HG03565 (cell line): ENCODE results near the gene ZNF618.

Experiments
- ATAC-seq: cut with Tn5 transposase; IDR thresholded peaks from one replicate; pipeline ENCODE4 v1.9.1; 2021; ENCODE audit warnings: mild to moderate bottlenecking, moderate library complexity; ENCODE audit not compliant: unreplicated experiment

The ZNF618 gene

GRCh38 chr9:113910036-113910639 lies 34.0 kb downstream of the ZNF618 start:
- ATAC-seq: no peak

GRCh38 chr9:113911850-113912557 lies 35.9 kb downstream of the ZNF618 start:
- no peak for ATAC-seq

DNA sequence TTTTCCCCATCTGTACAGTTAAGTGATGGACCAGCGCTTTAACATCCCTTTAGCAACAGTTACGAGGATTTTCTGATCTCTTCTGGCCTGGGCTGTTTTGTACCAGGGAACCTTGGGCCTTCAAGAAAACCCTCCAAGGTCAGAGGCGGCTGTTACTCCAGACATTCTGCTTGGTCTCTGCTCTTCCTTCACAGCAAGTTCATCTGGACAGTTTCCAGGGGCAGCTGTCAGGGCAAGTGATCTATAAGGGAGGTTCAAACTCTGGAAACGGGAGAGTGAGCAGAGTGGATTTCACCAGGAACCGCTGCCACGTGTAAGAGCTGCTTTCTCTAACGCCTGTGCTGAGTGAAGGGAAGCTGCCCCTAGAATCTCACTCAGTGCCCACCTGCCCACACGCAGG lies 36.7 kb downstream of the ZNF618 start:
- no peak for ATAC-seq

DNA sequence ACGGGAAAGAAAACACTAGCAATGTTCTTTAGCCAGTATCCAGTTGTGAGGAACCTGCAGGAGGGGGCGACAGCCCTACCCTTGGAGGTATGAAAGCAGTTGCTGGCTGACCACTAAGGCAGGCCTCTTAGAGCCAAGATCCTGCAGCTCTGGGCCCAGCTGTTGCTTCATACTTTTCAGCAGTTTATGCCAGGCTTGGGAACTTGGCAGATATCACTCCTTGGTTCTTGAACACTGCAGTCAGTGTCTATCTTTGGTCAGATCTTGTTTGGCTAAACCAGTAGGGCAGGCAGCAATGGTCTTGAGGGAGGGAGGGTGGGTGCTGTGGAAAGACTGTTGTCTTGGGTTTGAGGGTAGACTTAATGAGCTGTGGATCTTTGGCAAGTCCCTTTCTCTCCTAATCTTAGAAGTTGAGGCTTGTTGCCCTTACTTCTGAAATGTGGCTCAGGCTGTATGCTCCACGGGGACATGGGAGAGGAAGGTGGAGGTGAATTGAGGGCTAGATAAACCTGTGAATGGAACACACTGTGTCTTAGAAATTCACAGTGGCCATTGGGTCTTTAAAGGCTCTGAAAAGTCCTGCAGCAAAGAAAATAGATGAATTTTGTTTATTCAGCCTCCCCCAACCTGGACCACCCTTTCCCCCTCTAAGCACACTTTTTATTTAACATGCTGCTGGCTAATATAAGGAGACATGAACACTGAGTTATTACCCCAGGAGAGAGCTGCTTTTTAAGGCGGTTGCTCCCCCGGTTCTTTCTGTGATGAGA lies 37.5 kb downstream of the ZNF618 start:
- ATAC-seq: no peak

DNA sequence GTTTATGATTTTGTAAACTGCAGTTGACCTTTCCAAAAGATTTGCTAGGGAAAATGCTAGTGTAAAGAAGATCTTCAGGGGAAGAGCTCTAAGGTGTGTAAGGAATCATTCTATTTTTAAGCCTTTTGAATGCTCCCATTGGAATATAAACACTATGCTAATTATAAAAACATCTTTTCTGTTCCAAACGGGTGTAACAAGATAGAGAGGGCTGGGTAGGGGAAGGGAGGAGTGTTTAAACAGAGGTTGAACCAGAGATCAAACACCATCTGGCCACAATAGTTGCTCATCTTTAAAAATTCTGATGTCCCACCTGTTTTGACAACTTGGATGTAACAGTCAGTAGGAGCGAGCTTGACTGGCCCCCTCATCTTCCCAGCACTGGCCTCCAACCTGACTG lies 38.4 kb downstream of the ZNF618 start:
- ATAC-seq: no peak

GRCh38 chr9:113915817-113916434 lies 39.8 kb downstream of the ZNF618 start:
- no peak for ATAC-seq

GRCh38 chr9:113916931-113917330 lies 40.8 kb downstream of the ZNF618 start:
- ATAC-seq: no peak

DNA sequence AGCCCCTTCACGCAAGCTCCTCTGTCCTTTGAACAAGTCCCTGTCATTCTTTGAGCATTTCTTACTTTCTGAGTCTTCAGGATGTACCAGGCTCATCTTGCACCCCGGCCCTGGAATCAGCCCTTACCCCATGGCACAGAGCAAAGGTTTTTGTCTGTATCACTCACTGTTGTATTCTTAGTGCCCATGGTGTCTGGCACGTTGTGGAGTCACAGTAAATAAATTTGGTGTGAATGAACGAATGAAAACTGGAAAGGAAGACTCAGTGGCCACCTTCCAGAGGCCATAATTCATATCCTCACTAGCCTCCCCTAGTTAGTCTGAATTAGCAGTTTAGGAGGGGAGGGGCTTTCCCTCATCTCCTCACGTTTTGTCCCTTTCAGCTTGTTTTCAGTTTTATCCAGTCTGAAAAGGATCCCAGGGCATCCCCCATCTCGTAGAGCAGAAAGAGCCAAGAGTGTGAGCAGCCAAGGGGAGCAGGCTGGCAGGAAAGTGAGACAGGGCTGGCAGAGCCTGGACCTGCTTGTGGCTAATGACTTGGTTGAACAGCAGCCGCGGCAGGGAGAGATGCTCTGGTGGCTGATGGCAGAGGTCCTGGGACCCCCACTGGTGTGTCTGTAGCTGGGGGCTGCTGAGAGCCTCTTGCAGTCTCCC lies 42.7 kb downstream of the ZNF618 start:
- ATAC-seq: no peak

- no peak for ATAC-seq
These were observed 43.3 kb downstream of the ZNF618 start for GRCh38 chr9:113919382-113919781.

DNA sequence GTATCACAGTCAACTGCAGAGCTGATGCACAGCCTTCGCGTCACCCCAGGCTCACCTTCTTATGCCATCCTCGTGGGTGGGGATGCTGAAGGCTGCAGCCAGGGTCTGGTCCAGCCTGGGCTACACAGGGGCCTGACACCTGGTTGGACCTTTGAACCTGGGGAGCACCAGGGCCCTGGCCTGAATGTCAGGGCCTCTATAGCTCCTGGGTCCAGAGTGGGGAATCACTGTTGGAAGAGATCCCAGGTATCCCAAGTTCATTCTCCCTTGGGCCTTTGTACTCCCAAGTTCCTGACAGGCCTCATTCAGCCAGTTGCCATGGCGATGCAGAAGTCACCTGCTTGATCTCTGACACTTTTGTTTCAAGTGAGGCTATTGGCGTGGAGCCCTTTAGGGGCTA lies 43.8 kb downstream of the ZNF618 start:
- ATAC-seq: no peak

DNA sequence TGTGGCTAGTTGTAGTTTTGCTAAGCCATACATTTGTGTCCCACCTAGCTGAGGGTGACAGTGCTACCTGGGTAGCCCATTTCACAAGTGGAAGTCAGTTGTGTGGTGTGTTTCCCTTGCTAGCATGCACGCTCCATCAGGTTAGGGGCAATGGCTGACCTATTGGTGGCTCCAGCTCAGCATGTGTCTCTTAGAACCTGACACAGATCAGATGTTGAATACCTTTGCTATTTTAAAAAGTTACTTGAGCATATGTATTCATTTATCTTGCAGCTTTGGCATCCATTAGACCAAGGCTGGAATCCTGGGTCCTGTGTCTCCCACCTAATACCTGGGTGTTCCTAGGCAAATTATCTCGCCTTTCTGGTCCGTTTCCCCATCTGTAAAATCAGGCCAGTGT lies 44.8 kb downstream of the ZNF618 start:
- no peak for ATAC-seq

DNA sequence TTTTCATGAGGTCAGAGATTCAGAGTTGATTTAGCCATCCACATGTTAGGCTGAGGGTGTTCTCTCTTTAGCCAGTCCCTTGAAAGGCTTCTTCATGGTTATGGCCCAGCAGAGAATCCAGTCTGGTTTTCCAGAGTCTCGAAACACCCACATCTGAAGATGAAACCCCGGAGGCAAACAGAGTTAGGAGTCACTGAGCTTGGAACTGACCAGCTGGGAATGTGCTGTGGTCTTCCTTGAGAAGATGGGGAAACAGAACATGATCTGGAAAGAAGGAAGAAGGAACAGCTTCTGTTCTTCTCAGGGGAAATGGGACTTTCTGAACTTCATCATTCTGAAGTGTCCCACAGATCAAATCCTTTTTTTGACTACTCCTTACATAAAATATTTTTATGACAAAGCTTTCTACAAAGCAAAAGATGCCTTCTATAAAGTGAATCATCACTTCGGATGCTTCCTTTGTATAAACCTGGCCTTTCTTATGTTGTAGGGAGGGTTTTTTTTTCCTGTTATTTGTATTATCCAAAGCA lies 45.4 kb downstream of the ZNF618 start:
- ATAC-seq: no peak

DNA sequence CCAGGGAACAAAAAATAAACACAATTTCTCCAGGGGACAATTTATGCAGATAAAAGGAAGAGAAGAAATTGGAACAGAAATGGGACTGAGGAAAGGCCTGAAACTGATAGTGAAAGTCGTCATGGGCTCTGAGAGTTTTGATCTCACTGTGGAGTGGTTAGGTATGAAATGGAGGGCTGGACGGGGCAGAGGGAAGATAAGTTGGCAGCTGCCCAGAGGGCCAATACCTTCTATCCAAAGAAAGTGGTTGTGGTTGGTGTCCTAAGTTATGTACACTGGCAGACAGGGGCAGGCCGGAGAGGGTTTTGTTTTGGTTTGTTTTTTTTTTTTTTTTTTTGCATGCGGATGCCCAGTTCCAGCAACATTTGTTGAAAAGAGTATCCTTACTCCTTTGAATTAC lies 46.1 kb downstream of the ZNF618 start:
- no peak for ATAC-seq

DNA sequence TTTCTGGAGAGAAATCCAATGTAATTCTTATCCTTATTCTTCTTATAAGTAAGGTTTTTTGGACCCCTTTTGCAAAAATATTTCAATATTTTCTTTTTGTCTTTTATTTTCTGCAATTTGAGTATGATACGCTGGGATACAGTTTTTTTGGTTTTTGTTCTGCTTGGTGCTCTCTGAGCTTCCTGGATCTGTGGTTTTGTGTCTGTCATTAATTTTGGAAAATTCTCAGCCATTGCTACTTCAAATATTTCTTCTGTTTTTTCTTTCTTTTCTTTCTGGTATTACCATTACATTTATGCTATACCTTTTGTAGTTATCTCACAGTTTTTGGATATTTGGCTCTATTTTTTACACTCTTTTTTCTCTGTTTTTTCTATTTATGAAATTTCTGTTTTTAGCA lies 50.1 kb downstream of the ZNF618 start:
- no peak for ATAC-seq

GRCh38 chr9:113927277-113927676 lies 51.2 kb downstream of the ZNF618 start:
- no peak for ATAC-seq

GRCh38 chr9:113928269-113928668 lies 52.2 kb downstream of the ZNF618 start:
- ATAC-seq: no peak

DNA sequence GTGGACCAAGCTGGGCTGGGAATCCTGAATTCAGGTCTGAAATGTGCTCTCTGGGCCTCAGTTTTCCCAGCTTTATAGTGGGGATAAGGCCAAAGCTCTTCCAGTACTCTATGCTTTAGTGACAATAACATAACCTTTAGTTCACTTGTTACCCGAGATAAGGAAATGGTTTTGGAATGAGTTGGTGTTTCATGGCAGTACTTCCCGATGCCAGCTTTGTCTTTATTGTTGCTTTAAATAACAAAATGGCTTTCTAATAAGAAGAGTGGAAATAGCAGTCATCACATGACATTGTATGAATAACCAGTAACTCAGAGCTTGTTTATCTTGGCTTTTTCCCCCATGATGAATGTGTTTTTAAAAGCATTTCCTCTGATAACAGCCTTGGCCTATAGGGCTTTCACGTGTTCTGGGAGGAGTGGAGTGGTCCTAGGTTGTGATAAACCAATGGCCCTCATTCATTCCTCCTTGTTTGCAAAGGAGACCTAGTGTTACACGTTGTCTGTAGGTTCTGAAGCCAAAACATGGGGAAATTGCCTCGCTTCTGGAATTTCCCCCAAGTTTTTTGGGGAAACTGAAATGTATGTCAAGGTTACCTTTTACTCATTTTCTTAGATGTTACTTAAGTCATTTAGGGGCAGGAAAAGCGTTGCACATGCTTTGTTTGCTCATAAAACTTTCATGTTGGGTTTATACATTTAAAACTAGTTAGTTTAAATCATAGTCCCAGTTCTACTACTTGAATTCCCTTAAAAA lies 53.7 kb downstream of the ZNF618 start:
- no peak for ATAC-seq

- ATAC-seq: no peak
These were observed 54.3 kb downstream of the ZNF618 start for GRCh38 chr9:113930390-113930783.

- ATAC-seq: no peak
These were observed 55.0 kb downstream of the ZNF618 start for GRCh38 chr9:113931140-113931539.

GRCh38 chr9:113931777-113932176 lies 55.7 kb downstream of the ZNF618 start:
- ATAC-seq: no peak
